ENCODE data around the gene MYO3B.

Gene MYO3B

DNA sequence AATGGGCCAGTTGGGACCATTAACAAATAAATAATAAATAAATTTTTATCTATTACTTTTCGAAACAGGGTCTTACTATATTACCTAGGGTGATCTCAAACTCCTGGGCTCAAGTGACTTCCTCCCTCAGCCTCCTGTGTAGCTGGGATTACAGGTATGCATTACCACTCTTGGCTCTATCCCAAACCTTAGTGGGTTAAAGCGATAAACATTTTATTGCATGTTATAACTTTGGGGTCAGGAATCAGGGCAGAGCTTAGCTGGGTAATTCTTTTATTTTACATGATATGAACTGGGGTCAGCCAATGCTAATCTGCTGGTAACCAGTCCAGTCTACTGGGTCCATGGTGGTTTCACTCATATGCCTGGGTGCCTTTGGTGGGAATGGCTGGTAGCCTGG is 127.8 kb downstream of the MYO3B start:
- TF ChIP-seq, protein P1, sequence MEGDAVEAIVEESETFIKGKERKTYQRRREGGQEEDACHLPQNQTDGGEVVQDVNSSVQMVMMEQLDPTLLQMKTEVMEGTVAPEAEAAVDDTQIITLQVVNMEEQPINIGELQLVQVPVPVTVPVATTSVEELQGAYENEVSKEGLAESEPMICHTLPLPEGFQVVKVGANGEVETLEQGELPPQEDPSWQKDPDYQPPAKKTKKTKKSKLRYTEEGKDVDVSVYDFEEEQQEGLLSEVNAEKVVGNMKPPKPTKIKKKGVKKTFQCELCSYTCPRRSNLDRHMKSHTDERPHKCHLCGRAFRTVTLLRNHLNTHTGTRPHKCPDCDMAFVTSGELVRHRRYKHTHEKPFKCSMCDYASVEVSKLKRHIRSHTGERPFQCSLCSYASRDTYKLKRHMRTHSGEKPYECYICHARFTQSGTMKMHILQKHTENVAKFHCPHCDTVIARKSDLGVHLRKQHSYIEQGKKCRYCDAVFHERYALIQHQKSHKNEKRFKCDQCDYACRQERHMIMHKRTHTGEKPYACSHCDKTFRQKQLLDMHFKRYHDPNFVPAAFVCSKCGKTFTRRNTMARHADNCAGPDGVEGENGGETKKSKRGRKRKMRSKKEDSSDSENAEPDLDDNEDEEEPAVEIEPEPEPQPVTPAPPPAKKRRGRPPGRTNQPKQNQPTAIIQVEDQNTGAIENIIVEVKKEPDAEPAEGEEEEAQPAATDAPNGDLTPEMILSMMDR (IDR thresholded peaks at IDR 0.05; ENCODE audit: low read depth, low read length, missing control alignments): no peak
- DNase-seq (ENCODE audit: low read depth): no peak
- no peak overlapping the region for H3K4me3 ChIP-seq (ENCODE audit: low read depth, low read length)

DNA sequence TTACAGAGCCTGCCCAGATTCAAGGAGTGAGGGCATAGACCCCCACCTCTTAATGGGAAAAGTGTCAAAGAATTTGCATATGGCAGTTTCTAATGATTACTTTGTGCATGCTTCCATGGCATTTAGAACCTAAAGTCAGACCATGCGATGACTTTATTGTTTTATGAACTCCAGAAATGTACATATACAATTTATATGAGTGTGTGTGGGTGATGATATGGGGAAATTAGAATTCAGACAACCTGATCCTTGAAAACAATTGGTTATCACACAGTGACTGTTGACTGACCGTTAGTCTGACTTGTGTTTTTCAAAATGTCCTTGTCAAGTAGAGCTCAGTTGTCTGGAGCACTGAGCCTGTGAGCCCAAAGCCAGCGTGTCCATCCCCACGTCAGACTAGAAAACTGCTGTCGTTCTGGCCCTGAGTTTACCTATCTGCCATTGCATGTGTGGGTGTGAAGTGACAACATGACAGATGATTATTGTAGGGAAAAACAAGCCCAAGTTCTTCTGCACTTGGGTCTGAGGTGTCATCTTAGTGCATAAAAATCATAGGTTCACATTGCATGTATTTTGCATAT is 128.4 kb downstream of the MYO3B start:
- TF ChIP-seq, protein P1 (IDR thresholded peaks at IDR 0.05; ENCODE audit: low read depth, low read length, missing control alignments): no peak
- H3K4me3 ChIP-seq (ENCODE audit: low read depth, low read length): no peak overlapping the region
- DNase-seq (ENCODE audit: low read depth): no peak

DNA sequence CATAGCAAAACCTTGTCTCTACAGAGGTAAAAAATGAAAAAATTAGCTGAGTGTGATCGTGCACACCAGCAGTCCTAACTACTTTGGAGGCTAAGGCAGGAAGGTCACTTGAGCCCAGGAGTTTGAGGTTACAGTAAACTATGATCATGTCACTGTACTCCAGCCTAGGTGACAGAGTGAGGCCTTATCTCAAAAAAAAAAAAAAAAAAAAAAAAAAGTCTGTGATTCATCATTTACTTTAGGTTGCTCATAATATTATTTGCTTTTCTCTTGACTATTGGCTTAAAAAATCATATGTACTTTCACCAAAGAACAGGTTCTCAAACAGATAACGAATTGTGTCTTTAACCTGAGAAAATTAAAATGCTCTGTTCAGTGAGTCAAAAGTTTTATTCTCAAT is 129.1 kb downstream of the MYO3B start:
- DNase-seq (ENCODE audit: low read depth): no peak
- TF ChIP-seq, protein P1 (IDR thresholded peaks at IDR 0.05; ENCODE audit: low read depth, low read length, missing control alignments): no peak
- no peak overlapping the region for H3K4me3 ChIP-seq (ENCODE audit: low read depth, low read length)

DNA sequence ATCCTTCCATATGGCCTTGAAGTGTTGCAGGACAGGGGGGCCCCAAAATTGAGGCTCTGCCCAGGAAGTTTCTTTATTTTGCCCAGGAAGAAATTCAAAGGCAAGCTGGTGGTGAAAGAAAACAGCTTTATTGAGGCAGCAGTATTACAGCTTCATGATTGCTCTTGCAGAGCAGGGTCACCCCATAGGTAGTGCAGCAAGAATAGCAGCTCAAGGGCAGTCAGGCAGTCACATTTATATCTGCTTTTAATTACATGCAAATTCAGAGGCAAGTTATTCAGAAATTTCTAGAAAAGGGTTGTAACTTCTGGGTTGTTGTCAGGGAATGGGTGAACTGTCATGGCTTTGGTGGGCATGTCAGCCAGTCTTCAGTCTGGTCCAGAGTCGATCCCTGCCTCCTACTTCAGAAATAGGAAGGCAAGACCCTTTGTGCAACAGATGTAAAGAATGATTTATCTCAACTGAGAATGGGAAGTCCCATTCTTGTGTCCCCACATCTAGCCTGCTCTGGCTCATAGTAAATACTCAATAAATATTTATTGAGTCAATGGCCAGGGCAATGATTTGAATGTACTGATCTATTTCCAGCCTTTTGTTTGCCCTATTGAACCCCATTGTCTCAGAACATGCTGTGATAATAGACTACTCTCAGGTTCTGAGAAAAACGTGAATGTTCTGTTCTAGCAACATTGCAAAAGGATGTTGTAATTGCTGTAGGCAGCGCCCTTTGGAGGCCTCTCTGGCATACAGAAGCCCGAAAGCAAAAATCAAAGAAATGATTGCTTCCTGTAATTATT is 129.8 kb downstream of the MYO3B start:
- DNase-seq (ENCODE audit: low read depth): no peak
- TF ChIP-seq, protein P1 (IDR thresholded peaks at IDR 0.05; ENCODE audit: low read depth, low read length, missing control alignments): no peak
- H3K4me3 ChIP-seq (ENCODE audit: low read depth, low read length): no peak overlapping the region

DNA sequence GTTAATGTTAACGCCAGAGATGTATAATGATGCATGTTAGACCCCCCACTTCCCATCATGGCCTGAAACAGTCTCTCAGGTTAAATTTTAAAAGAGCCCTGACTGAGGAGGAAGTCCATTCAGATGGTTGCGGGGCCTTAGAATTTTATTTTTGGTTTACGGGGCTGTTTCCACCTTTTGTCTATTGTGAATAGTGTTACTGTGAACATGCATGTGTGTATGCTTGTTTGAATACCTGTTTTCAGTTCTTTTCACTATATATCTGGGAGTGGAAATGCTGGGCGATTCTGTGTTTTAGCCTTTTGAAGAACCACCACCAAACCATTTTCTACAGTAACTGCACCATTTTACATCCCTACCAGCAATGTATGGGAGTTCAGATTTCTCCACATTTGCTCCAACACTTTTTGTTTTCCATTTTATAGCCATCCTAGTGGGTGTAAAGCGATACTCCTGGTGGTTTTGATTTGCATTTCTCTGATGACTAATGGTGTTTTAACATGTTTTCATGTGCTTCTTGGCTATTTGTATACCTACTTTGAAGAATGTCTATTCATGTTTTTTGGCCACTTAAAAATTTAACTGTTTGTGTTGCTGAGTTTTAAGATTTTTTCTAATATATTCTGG is 133.0 kb downstream of the MYO3B start:
- H3K4me3 ChIP-seq (ENCODE audit: low read depth, low read length): no peak overlapping the region
- TF ChIP-seq, protein P1 (IDR thresholded peaks at IDR 0.05; ENCODE audit: low read depth, low read length, missing control alignments): no peak
- no peak for DNase-seq (ENCODE audit: low read depth)

DNA sequence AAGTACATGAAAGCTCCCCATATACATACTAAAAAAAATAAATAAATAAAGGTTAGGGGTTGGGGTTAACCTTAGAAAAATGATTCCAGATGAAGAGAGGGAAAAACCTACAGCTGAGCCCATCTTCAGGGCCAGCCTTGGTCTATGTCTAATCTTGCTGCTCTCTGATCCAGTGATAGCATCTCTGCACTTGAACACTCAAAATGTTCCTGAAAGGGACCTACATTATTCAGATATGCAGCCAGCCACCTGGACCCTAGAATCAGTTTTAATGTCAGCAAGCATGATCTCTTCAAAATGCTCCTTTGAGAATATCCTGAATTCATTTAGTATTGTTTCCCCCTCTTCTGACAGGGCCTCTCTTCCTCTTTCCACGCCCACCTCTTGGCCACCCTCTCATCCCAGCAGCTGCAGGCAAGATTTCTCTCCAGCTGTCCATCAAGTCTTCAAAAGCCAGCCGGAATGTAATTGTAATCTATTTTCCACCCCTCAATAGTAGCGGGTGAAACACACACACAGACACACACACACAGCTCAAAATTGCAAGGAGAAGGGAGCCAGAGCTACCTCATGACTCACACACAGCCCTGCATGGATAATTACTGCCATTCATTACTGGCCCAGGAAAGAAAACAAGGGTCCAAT is 135.5 kb downstream of the MYO3B start:
- DNase-seq (ENCODE audit: low read depth): no peak
- no peak overlapping the region for H3K4me3 ChIP-seq (ENCODE audit: low read depth, low read length)
- TF ChIP-seq, protein P1 (IDR thresholded peaks at IDR 0.05; ENCODE audit: low read depth, low read length, missing control alignments): no peak
